GM18499 (cell line): ENCODE measurements around the gene HTR4.

Source experiments
- ATAC-seq: cut with Tn5 transposase; IDR thresholded peaks from one replicate; pipeline ENCODE4 v1.9.1; 2021; ENCODE audit warnings: moderate number of reproducible peaks; ENCODE audit not compliant: insufficient read depth, unreplicated experiment

The HTR4 gene

DNA sequence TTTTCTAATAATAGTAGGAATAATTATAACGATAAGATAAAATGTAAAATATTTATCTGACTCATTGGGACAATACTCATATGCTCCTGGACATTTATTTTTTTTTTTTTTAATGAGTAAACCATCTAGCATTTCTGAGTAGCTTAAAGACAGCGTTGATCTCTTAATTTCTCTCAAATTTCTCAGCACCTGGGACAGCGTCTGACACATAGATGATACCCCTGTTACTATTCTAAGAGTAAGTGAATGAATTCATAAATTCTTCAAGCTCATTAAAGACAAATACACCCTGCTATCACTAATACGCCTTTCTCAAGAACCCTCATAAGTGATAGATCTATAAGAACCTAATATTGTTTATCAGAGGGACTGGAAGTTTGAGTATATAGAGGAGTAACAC lies 12.0 kb upstream of the HTR4 start:
- no peak for ATAC-seq

DNA sequence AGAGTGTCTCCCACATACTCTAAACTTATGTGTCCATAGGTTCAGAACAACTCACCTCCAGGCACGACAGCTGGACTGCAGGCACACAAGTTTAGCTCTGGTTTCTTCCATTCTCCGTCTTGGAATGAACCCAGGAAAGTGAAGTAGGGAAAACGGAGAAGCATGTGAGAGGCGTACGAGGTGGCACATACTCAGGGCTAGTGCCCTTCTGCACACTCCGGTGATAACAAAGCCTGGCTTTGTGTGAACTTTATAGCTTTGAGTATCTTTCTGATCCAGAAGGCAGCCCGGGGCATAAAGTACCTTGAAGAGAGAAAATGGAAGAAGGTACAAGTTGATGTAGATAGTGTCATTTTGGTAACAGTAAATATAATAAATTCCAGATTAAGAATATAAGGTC lies 11.1 kb upstream of the HTR4 start:
- ATAC-seq = no peak

DNA sequence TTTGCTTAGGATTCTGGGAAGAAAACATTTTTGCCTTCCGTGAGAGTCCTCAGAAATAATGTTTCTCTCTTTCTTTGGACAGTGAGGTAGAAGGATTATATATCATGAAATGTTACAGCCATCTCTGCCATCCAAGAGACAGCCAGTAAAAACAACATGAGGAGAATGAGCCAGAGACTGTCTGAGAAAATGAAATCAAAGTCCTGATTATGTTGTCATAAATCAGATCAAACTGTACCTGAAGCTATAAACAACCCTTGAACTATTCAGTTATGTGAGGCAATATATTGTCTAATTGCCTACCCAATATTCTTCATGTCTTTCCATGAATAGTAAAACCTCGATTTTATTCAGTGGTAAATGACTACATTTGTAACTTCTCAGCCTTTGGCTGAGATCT lies 9.2 kb upstream of the HTR4 start:
- no peak for ATAC-seq

DNA sequence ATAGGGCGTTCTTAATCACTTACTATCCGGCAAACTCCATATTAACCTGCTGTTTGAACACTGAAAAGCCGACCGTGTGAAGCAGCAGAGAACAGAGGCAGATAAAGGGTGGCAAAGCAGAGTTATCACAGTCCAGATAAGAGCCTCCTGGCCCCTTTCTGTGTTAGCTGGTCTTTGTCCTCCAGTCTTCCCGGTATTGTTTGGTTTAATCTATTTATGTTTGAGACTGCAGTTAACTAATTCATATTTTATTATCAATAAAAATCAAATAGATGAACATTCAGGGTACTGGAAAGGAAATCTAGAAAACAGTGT lies 6.0 kb upstream of the HTR4 start:
- ATAC-seq = no peak

DNA sequence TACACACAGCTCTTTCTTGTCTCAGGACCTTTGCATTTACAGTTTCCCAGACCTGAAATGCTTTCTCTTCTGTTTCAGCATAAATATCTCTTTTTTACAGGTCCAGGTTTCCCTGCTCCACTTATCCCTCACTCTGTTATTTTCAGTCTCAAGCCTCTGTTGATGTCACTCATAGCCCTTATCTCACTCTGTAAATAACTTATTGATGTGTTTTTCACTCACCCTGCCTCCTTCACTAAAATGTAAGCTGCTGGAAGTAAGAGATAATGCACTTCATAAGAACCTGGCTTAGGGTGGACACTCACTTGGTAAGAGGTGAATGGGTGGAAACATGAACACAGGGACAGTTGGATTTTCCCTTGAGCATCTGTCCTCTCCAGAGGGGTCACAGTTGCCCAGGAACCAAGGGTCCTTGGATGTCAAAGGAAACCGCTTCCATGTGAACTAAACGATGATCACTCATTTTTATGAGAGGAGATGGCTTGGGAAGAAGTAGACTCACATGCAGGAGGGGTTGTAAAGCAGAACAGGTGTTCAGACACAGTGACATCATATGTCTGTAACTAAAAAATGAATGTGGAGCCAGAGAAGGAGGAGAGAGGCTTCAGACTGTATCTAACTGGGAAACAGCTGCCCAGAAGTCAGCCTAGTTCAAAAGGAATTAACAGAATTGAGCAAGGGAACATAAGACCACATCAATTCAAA lies 5.5 kb upstream of the HTR4 start:
- no peak for ATAC-seq

DNA sequence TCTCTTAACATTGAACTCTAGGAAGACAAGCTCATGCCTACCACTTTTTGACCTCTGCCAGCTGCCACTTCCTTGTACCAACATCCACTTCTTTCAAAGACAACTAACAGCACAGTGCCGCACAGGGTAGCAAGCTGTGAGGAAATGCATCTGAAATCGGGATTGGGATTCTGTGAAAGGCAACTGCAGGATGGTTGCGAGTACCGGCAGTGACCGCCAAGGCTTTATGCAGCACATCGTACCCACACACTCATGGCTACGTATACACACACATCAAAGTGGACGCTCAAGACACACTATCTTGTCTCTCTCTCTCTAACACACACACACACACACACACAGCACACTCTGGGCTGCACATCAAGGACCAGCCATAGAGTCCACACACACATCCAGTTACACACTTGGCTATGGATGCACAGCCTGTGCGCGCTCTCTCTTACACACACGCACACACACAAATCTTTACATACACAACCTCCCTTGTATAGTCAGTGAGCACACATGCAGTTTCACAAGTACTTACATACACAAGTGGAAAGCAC lies 964 bp downstream of the HTR4 start:
- ATAC-seq = no peak

DNA sequence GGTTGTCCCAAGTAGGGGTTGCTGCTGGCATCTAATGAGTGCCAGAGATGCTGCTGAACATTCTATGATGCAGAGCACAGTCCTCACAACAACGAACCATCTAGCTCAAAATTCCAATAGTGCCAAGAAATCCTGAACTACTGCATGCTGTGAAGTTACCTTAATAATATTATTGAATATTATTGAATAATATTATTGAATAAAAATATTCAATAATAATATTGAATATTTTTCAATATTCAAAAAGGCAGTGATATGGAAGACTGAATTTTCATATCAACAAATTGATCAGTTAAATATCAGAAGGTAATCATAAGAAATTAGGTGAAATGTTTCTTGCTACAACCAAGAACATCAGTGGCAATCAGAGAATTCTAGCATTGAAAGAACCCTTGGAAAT lies 2.8 kb downstream of the HTR4 start:
- no peak for ATAC-seq

DNA sequence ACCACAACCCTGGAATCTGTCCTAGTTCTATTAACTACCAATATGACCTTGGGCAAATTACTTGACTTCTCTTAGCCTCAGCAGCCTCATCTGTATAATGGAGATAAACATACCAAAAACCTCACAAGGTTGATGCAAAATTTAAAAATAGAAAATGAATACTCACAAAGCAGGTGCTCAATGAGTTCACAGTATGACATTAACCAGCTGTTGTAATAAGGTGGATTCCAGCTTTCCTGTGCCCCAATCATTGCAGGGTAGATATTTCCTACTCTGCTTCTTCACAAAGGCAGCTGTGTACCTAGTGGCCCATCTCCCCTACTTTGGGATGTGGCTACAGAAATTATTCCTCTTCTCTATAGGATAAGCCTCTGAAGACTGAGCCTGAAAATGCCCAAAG lies 8.8 kb downstream of the HTR4 start:
- ATAC-seq = no peak

DNA sequence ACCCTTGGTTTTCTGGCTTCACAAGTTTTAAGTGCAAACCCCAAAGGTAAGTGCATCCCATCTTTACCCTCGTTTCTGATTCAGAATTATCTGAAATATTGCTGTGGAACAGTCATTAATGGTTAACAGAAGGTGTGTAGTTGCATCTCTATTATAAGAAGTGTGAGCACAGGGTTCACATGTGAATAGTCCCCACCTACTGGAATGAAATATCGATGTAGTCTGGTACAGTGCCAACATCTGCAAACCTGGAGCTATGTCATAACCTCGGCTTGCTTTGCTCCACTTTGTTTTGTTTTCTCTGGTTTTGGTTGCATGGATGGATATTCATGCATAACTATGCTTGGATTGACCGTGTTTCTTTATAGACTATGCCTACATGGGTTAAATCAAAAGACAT lies 12.6 kb downstream of the HTR4 start:
- ATAC-seq = no peak

DNA sequence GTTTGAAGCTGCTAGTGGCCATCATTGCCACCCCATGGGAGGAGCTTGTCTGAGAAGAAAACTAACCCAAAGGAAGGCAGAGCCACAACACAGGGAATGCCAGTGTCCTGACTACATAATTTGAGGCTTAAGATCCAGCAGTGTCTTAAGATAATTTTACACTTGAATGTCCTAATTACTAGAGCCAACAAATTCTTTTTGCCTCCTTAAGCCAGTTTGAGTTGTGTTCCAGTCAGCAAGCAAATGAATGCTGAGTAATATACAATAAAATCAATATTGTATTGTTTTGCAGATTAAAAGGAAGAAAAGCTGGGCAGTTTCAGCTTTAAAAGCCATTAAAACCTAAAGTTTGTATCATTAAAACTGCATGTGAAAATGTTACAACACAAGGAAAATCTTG lies 13.9 kb downstream of the HTR4 start:
- no peak for ATAC-seq

DNA sequence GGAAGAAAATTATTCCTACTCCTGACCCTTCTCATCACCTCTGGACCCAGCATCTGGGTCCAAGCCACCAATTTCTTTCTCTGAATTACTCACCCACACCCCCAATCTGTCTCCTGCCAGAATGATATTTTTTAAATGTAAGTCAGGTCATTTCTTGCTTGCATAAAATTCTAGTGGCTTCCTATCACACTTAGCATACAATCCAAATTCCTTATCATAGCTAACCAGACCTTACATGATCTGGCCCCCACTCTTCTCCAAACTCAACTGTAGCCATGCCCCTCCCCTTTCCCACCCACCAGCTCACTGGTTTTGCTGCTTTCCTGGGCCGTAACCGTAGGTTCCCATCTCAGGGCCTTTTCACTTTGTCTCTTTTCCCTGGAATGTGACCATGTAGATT lies 15.2 kb downstream of the HTR4 start:
- no peak for ATAC-seq

DNA sequence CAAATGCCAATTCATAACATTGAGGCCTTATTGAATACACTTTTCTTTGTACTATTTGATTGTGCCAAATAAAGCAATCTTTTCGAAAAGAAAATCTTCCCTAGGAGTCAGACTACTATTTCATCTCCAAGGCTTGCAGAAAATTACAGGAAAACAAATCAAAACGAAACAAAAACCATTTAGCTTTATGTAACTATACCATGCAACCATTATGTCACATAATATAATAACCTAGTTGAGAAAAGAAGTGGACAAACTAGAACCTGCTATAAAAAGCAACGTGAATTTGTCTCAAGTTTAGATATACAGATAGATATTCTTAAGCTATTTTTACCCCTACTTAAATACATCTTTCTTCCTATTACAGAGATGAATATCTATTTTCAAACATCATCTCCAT lies 18.0 kb downstream of the HTR4 start:
- no peak for ATAC-seq

DNA sequence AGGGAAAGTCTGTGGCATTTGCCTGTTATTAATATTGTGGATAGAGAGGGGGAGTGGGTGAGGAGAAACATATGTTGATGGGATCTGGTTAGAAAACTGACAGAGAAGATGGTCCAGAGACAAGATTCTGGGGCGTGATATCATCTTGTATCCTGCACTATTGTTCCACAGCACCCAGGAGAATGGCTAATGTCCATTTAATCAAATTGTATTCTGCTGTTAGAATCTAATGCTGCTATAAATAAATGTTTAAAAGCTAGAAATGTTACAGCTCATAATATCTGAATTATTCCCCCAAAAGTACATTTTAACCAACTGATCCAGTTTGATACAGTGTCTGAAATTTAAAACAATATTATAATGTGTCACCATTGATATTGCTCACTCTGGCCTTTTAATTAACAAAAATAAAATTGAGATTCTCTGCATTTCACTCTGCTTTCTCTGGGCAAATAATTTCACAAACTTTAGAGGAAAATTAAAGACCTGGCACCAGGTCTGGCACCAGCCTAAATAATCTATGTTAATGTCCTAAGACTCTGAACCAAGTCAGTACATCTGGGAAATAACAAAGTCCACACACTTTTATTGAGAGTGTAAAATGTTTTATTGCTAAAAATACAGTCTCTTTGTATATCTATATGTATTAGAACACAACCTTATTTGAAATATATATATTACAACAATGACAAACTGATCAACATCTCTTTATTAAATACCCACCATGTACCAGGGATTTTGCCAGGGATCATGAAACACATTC lies 18.8 kb downstream of the HTR4 start:
- ATAC-seq = no peak

DNA sequence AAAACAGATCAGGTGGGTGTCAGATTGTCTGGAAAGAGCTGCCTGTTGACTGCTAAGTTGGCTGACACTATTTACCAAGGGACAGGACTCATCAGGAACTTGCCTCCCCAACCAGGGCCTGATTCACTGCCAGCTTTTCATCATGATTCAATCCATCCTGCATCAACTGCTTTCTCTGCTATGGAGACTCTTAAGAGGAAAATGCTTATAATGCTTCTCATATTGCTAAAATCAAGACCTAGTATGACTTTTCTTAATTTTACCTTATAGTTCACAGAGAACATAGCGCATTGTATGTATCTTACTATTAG lies 21.3 kb downstream of the HTR4 start:
- no peak for ATAC-seq

DNA sequence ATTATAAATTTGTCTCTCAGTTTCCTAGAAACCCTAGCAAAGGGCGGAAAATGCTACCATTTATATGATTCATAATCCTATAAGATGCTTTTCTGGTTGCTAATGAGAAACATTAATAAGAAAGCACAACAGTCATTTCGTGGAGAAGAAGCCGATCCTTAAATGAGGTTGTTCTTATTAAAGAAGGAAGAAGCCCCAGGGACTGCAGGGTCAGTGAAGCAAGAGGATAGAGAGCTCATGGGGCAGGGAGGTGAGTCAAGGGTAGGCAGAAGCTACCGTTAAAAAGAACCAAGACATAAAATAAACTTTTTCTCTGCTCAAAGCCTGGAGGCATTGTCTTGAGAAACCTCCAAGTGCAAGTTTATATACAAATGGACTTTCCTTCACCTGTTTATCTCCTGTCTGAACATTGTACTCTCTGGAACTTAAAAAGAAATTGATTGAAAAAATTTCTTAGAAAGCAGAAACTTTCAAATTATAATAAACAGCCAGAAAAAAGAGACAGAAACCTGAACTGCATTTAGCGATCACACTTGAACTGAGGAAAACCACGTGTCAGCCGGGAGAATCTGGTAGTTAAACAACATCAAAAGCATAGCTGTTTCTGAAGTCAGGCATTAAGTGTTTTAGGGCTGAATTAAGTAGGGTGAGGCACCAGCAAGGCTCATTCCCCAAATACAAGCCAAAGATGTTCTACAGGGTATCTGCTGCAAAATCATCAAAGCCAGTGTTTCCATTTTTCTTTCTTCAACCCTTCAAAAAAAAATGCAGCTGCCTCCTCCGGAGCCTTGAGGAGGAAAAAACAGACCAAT lies 21.9 kb downstream of the HTR4 start:
- ATAC-seq = no peak

DNA sequence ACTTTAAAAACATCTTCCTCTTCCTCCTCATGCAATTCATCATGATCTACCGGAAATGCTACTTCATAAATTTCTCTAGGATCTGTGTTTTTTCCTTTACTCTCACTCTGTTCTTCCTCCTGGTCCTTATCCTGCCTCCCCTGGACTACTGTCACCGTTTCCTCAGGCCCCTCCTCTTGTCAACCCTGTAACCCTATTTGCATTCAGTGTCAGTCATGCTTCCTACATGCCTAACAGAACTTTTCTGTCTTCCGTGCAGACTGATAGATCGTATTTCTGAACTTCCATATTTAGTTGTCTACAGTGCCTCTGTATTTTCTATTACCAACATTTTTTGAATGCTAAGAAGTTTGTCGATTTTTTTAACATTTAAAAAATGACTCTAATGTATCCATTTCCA lies 27.3 kb downstream of the HTR4 start:
- ATAC-seq = no peak

DNA sequence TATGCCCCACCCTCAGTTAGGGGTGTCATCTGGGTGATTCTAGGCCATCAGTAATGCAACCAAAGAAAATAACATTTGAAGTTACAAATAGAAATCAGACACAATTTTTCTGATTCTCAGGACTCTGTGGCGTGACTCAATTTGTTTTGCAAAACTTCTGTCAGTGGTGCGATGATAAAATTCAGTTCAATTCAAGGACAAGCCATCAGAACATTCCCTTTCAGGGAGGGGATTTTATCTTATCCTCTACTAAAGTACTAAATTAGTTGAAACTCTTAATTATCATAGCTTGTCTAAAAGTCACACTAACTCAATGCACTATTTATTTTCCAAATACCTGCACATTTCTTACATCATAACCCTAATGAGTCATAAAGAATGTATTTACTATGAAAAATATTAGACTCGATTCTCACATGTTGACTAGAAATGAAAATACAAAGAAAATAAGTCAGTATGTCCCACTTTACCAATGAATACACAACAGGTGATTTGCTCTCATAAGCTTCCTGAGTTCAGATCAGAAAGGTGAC lies 28.2 kb downstream of the HTR4 start:
- no peak for ATAC-seq

DNA sequence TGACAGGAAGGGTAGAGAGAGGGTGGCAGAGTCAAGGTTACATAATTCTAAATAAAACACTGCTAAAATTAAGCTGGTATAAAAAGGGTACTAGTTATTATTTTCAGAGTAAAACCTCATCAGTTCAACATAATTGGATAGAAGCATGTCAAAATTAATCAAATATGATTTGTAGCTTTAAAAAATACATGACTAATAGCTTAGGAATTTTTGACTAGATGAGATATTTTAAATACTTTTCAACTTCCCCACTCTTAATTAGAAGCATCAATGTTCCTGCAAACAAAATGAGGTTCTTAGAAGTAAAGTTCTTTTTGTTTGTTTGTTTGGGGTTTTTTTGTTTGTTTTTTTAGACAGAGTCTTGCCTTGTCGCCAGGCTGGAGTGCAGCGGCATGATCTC lies 29.1 kb downstream of the HTR4 start:
- ATAC-seq = no peak

DNA sequence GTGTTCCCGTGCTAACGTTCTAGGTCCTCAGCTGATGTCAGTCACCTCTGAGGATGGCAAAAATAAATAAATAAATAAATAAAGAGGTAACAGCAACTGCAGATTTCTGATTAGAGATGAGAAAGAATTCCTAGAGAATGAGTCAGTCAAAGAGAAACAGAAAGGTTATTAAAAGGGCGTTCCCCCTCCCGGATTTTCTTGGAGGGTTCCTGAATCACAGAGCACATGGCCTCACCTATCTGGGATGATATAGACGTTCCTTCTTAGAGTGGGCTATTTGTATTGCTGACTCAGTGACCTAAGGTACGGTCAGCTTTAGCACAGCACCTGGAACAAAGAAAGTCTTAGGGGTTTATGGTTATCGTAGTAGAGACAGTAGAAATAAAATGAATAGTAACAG lies 30.6 kb downstream of the HTR4 start:
- ATAC-seq = no peak

DNA sequence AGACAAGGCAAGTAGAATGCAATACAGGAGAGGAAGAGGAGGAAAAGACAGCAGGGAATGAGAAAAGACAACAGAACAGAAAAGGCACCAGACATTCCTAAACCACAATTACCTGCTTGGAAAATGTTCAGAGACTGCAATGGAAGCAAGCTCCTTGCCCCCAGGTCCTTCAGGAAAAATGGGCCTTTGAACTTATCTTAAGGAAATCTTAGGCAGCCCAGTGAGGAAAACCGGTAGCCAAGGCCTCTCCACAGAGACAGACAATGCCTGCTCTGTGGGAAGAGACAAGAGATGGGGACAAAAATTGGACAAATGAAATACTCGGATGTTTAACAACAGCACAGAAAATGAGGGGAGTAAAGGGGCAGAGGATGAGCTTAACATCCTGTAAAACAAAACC lies 31.2 kb downstream of the HTR4 start:
- no peak for ATAC-seq

DNA sequence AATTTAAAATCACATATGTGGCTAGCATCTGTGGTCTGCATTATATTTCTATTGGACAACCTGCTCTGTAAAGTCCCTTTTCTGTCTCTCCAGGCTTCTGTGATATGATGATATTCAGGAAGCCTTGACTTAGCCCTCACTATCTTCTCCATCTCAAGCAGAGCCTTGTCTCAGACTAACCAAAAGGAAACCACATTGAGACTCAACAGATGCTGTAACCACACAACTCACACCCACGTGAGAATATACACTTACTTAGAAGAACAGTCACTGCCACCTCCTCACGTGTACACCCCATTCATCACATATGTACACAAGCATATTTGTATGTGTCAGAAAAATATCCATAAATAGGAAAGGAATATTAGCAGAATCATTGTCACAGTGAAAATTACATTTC lies 33.6 kb downstream of the HTR4 start:
- ATAC-seq = no peak
